Measurements from ENCODE around the gene UBXN1.
A peak's percentile ranks its signal among the peaks of the same experiment; 100 is the strongest.

UBXN1 gene

GRCh38 chr11:62645946-62646824, 32.7 kb downstream of the UBXN1 start, which contains the start of gene GANAB:
GANAB (minus strand) TSS chr11:62646613; CDS start chr11:62646599, 14 bp downstream.
- DNase-seq (ENCODE audit: low read depth in 2 of 2): peak; percentile 98 to 99

- DNase-seq (ENCODE audit: low read depth in 2 of 2): no peak
Observed at GRCh38 chr11:62645671-62645945, 33.3 kb downstream of the UBXN1 start.

- no peak for DNase-seq (ENCODE audit: low read depth in 2 of 2)
Observed at GRCh38 chr11:62644220-62644619, 34.7 kb downstream of the UBXN1 start.

GRCh38 chr11:62632492-62632891, 46.4 kb downstream of the UBXN1 start:
- no peak for DNase-seq (ENCODE audit: low read depth in 2 of 2)

GRCh38 chr11:62627713-62628112, 51.2 kb downstream of the UBXN1 start:
- no peak for DNase-seq (ENCODE audit: low read depth in 2 of 2)

Data from activated CD8-positive, alpha-beta memory T cell treated with anti-CD3 and anti-CD28 coated beads for 4 hours (primary cell).